Bronchial epithelial cell (primary cell): ENCODE results near the gene PHF19. TPM values are rescaled to one million over a fixed set of nuclear protein-coding genes. Genes with fewer than 3 reads are reported as not detected.

Experiments
- DNase-seq: peaks from one replicate; pipeline ENCODE4 v3.0.0-alpha.2; 2010; ENCODE audit warnings: low read depth
- FAIRE-seq: peaks from 2 replicates; lab custom pipeline; 2011; peaks lifted over from hg19 to GRCh38; lab: Jason Lieb, UNC
- H3K27me3 ChIP-seq: 2 replicates; pipeline ENCODE4 v1.5.1; 2011; ENCODE audit warnings: low read length; ENCODE audit not compliant: control insufficient read depth, insufficient read depth
- H3K36me3 ChIP-seq: 2 replicates; pipeline ENCODE4 v1.5.1; 2011; ENCODE audit warnings: low read length; ENCODE audit not compliant: control insufficient read depth, insufficient read depth
- H3K4me3 ChIP-seq: 2 replicates; pipeline ENCODE4 v1.5.1; 2011; ENCODE audit warnings: mild to moderate bottlenecking, low read depth, low read length, control low read depth
- total RNA-seq: library from RNA; depleted of rRNA; stranded (reverse); fragments of >200 nt; gene quantifications from 2 replicates; pipeline ENCODE4 v1.2.1, GENCODE V29; 2014
- TF ChIP-seq, protein P1 (sequence below): IDR thresholded peaks from 2 replicates; pipeline ENCODE4 v1.5.1; 2011; ENCODE audit warnings: mild to moderate bottlenecking, moderate library complexity, low read length, control low read depth, inconsistent platforms; ENCODE audit not compliant: insufficient read depth, severe bottlenecking

PHF19 gene
- total RNA-seq, 1 donor from 2014 or later, result 7.6 TPM

DNA sequence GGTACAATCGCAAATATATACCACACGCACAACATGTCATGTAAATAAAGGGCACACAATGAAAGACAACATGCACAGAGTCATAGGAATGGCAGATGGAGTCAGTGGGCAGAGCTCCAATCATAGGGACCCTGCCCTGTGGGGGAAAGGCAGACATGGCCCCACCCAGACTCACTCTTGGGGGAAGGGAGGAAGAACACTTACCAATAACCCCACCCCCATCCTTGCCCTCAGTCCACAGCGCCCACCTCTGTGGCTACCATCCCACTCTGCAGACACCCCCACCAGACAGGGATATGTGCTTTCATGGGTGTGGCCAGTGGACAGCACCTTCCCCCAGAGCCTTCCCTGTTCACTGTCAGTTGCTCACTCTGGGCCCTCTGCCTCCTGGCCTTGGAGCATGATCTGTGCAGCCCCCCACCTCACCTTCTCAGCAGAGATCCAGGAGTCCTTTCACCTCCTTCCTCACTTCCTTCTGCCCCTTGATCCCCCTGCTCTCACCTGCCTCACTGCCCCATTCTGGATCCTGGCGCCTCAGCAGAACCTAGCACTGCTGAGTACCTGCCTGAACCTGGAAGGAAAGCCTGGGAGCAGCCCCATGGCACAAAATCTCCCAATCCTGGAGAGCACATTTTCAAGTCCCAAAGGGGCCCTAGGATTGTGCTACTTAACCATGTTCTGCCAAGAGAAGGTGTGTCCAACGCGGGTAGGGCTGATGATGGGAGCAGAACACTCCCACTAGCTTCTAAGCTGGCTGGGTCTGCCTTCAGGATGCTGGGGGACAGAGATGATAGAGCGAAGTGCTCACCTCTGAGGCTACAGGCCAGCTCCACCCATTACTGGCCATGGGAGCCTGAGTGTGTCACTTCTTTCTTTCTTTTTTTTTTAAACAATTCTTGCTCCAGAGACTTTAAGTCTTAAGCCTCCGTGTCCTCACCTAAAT is 1.5 kb upstream of the PHF19 start:
- no peaks in the 10 kb centered on the region for H3K36me3 ChIP-seq
- DNase-seq, result no peak
- H3K27me3 ChIP-seq, result no peaks in the 10 kb centered on the region
- FAIRE-seq, result no peak
- H3K4me3 ChIP-seq, result no peak overlapping the region
- TF ChIP-seq, protein P1, sequence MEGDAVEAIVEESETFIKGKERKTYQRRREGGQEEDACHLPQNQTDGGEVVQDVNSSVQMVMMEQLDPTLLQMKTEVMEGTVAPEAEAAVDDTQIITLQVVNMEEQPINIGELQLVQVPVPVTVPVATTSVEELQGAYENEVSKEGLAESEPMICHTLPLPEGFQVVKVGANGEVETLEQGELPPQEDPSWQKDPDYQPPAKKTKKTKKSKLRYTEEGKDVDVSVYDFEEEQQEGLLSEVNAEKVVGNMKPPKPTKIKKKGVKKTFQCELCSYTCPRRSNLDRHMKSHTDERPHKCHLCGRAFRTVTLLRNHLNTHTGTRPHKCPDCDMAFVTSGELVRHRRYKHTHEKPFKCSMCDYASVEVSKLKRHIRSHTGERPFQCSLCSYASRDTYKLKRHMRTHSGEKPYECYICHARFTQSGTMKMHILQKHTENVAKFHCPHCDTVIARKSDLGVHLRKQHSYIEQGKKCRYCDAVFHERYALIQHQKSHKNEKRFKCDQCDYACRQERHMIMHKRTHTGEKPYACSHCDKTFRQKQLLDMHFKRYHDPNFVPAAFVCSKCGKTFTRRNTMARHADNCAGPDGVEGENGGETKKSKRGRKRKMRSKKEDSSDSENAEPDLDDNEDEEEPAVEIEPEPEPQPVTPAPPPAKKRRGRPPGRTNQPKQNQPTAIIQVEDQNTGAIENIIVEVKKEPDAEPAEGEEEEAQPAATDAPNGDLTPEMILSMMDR, result no peak

DNA sequence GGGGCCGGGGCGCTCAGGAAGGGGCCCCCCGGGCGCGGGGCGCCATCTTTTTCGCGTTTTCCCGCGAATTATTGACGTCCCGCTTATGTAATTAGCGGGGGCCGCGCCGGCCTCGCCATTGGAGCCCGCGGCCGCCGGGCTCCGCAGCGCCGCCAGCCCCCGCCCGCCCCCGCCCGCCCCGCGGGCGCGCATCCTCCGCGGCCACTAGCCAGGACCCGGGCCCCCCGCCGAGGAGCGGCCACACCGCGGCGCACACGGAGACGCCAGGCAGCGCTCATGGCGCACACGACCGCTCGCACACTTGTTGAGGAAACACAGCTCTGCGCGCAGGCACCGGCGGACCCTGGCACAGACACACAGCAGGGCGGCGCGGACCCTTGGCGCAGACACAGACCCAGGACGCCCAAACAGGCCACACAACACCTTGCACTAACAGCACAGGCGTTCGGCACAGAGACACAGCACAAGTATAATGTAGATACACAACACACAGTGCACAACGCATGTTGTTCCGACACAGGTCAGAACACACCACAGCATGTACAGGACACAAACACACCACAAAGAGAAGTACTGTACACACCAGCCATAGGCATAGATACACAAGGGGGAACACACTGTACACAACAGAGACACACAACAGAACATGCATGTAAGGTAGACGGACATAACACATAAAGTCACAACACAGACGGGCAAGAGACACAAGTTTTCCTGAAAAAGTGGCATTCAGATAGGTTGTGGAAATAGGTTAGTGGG is 467 bp upstream of the PHF19 start:
- FAIRE-seq, result no peak
- no peaks in the 10 kb centered on the region for H3K27me3 ChIP-seq
- peak overlapping the region; percentile 57 for H3K4me3 ChIP-seq
- TF ChIP-seq, protein P1, result peak; percentile 29
- H3K36me3 ChIP-seq, result no peaks in the 10 kb centered on the region
- no peak for DNase-seq

DNA sequence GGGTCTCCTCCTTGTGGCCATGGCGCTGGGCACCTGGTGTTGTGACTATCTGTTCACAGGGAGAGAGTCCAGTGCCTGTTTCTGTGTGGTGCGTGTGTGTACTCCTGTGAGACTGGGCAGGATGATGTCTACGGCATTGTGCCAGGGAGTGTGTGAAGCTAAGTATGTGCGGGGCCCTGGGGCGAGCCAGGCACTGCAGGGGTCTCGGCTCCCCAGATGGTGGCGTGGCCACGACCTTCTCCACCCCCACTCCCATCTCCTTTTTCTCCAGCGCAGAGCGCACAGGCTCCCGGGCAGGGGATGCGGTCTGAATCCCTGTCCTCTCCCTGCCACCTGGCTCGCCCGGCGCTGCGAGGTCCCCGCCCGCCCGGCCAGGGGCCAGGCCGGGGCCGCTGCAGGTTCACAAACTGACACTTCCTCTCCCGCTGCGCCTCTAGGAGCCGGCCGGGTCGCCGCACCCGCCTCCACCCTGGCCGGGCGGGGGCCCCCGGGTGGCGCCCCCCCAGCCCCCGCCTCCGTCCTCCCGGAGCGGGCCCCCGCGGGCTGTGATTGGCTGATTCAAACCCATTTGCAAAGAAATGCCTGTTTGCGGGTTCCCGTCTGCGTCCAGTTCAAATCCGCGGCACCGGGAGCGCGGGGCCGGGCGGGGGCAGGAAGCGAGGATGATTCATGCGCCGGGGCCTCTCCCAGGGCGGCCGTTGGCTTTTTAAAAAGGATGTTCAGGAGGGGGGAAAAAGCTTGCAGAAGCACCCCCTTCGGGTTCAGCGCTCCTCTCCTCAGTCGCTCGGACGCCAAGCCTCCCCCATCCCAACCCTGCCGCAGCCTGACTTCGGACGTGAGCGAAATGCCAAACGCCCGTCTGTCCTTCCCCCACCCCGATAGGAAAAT is 790 bp downstream of the PHF19 start:
- peak; percentile 69 for DNase-seq
- TF ChIP-seq, protein P1, result no peak
- peak overlapping the region; percentile 57 for H3K4me3 ChIP-seq
- no peak for FAIRE-seq
- peaks cover 3% of the 10 kb centered on the region for H3K36me3 ChIP-seq
- H3K27me3 ChIP-seq, result no peaks in the 10 kb centered on the region

DNA sequence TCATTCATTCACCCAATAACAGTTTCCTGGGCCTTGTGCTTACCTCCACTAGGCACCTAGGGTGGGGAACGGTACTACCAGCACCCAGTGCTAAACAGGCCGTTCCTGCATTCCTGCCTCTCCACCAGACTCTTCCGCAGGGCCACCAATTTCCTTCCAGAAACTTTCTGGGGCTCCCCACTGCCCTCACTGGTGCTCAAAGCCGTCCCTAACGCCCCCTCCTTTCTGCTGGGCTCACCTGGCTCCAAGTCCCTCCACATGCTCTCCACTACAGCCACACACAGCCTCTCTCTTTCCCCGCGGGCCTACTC is 1.4 kb downstream of the PHF19 start:
- Histone ChIP-seq H3K27me3 (no peaks in the 10 kb centered on the region), H3K4me3 (peak overlapping the region; percentile 57), H3K36me3 (peaks cover 3% of the 10 kb centered on the region)
- DNase-seq (no peak), FAIRE-seq (no peak)
- TF ChIP-seq, protein P1, result no peak

DNA sequence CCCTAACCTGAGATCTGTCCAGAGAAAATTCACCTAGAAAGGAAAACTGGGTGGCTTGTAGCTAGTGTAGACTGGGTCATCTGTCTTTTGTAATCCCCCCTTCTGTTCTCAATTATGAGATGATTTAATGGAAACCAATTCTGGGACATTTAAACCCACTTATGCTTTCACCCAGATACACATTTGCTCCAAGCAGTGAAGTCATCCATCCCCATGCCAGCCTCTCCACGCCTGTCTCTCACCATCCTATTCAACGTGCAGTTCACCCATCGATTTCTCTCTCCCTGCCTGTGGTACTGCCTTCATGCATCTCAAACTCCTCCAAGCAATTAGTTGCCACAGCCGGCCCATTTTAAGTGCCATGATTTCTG is 1.8 kb downstream of the PHF19 start:
- FAIRE-seq (no peak), DNase-seq (no peak)
- no peak overlapping the region for H3K4me3 ChIP-seq
- peaks cover 3% of the 10 kb centered on the region for H3K36me3 ChIP-seq
- H3K27me3 ChIP-seq, result no peaks in the 10 kb centered on the region
- TF ChIP-seq, protein P1, result no peak
